Epithelial cell of esophagus (primary cell): ENCODE measurements around the gene PCBP2.

ENCODE experiments used
- DNase-seq: peaks from one replicate; pipeline ENCODE4 v3.0.0; 2010; ENCODE audit warnings: low read depth
- H3K4me3 ChIP-seq: 2 replicates; pipeline ENCODE4 v1.5.1; 2011; ENCODE audit warnings: mild to moderate bottlenecking, low read length, control low read depth
- CTCF ChIP-seq: IDR thresholded peaks from 2 replicates; pipeline ENCODE4 v1.5.1; 2011; ENCODE audit warnings: low read depth, mild to moderate bottlenecking, low read length, control low read depth, inconsistent platforms; ENCODE audit not compliant: insufficient read depth; ENCODE audit errors: missing control alignments

PCBP2 gene

GRCh38 chr12:53450936-53451335, 966 bp upstream of the PCBP2 start:
- TF ChIP-seq CTCF, result no peak
- no peak for DNase-seq
- no peak overlapping the region for H3K4me3 ChIP-seq

GRCh38 chr12:53452159-53453077, 516 bp downstream of the PCBP2 start:
- peak; percentile 75 for DNase-seq
- TF ChIP-seq CTCF, result no peak
- peak overlapping the region; percentile 85 for H3K4me3 ChIP-seq

- peak overlapping the region; percentile 85 for H3K4me3 ChIP-seq
- DNase-seq, result no peak
- no peak for TF ChIP-seq CTCF
Observed at GRCh38 chr12:53453953-53454640, 2.2 kb downstream of the PCBP2 start.

GRCh38 chr12:53454707-53455106, 2.8 kb downstream of the PCBP2 start:
- H3K4me3 ChIP-seq, result no peak overlapping the region
- no peak for DNase-seq
- TF ChIP-seq CTCF, result no peak

GRCh38 chr12:53456654-53457366, 4.9 kb downstream of the PCBP2 start:
- TF ChIP-seq CTCF, result no peak
- H3K4me3 ChIP-seq, result no peak overlapping the region
- DNase-seq, result no peak

GRCh38 chr12:53459097-53459496, 7.2 kb downstream of the PCBP2 start:
- no peak for DNase-seq
- H3K4me3 ChIP-seq, result no peak overlapping the region
- no peak for TF ChIP-seq CTCF
